Vagina (tissue), 2 donors: ENCODE data around the gene THAP3.

Source experiments
- POLR2A ChIP-seq, 2 donors: fragments of 450-650 bp; IDR thresholded peaks; one replicate each; pipeline ENCODE4 v1.6.1; 2017; ENCODE audit warnings: antibody characterized with exemption in 2 of 2, mild to moderate bottlenecking in 2 of 2, moderate library complexity in 2 of 2
- POLR2AphosphoS5 ChIP-seq, 2 donors: sonication (generic); formaldehyde crosslinking; IDR thresholded peaks; one replicate each; pipeline ENCODE4 v1.9.0; 2017; ENCODE audit warnings: antibody characterized with exemption in 2 of 2, mild to moderate bottlenecking in 2 of 2, low read depth in 1 of 2; ENCODE audit not compliant: insufficient read depth in 1 of 2
- TF ChIP-seq, protein P1 (sequence below), 3 experiments: fragments of 450-650 bp in 2 of 3; fragments of 200-600 bp in 1 of 3; sonication (generic) in 1 of 3; IDR thresholded peaks; one replicate each; pipeline ENCODE4 v1.5.1; 2017 to 2019; ENCODE audit warnings: antibody characterized with exemption in 3 of 3, mild to moderate bottlenecking in 2 of 3, moderate library complexity in 2 of 3

DNA sequence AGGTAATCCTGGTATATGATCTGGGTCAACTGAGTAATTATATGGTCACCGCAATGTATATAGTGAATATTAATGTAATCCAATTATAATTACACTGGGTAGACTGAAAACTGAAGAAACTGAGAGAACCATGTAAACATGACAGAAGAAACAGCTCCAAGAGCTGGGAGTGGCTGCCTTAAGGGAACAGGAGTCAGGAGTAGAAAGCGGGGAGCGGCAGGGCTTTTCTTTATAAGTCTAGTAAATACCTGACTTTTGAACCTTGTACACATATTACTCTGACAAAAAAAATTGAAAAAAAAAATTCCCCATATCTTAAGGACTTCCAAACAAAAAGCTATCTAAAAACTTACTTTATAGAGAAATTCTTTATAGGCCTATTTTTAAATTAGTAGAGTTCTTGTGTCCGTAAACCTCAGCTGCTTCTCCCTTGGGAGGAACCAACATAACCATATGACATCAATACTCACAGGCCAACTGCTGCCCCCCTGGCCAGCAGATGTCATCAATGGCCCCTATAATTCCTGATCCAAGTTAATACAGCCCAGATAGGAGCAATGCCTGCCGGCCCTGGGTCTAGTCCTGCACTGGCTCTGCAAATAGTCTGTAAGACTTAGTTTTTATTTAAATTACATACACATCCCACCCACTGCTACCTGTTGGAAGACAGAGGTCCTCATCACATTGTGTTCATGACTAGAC lies 33.8 kb downstream of the THAP3 start:
- TF ChIP-seq POLR2A (IDR thresholded peaks at IDR 0.05), result no peak
- TF ChIP-seq, protein P1, sequence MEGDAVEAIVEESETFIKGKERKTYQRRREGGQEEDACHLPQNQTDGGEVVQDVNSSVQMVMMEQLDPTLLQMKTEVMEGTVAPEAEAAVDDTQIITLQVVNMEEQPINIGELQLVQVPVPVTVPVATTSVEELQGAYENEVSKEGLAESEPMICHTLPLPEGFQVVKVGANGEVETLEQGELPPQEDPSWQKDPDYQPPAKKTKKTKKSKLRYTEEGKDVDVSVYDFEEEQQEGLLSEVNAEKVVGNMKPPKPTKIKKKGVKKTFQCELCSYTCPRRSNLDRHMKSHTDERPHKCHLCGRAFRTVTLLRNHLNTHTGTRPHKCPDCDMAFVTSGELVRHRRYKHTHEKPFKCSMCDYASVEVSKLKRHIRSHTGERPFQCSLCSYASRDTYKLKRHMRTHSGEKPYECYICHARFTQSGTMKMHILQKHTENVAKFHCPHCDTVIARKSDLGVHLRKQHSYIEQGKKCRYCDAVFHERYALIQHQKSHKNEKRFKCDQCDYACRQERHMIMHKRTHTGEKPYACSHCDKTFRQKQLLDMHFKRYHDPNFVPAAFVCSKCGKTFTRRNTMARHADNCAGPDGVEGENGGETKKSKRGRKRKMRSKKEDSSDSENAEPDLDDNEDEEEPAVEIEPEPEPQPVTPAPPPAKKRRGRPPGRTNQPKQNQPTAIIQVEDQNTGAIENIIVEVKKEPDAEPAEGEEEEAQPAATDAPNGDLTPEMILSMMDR (IDR thresholded peaks at IDR 0.05), result no peak
- no peak for TF ChIP-seq POLR2AphosphoS5 (IDR thresholded peaks at IDR 0.05; ENCODE audit: insufficient read depth in 1 of 2, low read depth in 1 of 2)
